ENCODE measurements around the gene ZFP1. TPM values are rescaled to one million over a fixed set of nuclear protein-coding genes. Genes with fewer than 3 reads are reported as not detected.

ZFP1 gene
- total RNA-seq, 1 experiment from 2014 or later = 15.3 TPM

- Mint-ChIP-seq H3K36me3 (ENCODE audit: insufficient read depth in 1 of 3, low read depth in 3 of 3) (peaks cover 77 to 97% (median 96%) of the 10 kb centered on the region in 3 experiments), H3K4me1 (no peaks in the 10 kb centered on the region), H3K27me3 (ENCODE audit: low read depth) (peaks cover 2% of the 10 kb centered on the region; the same call in 1 of the 2 replicates), H3K9me3 (peaks cover 86 to 88% of the 10 kb centered on the region in 2 experiments), H3K27ac (no peak overlapping the region), H3K4me3 (no peak overlapping the region)
- peaks cover 2% of the 10 kb centered on the region for H3K79me1 ChIP-seq (ENCODE audit: insufficient read depth, low read depth, low read length, poor library complexity, severe bottlenecking)
- H3K4me2 ChIP-seq (ENCODE audit: insufficient read depth, insufficient read length, low read length) = no peak overlapping the region
- TF ChIP-seq CTCF (conservative IDR thresholded peaks at IDR 0.05) = no peak
- H2BK15ac ChIP-seq (ENCODE audit: low read depth, low read length) = no peak overlapping the region
- no peak overlapping the region for H3K56ac ChIP-seq (ENCODE audit: insufficient read length, low read depth, low read length)
- no peak overlapping the region for H3K14ac ChIP-seq (ENCODE audit: insufficient read depth, low read length)
- H2AK5ac ChIP-seq (ENCODE audit: insufficient read length, low read length) = no peak overlapping the region
- H3K9ac ChIP-seq (ENCODE audit: extremely low read depth, insufficient read length, low read length) = no peak overlapping the region
- H3K23ac ChIP-seq (ENCODE audit: insufficient read length, low read depth, low read length) = no peak overlapping the region
- H4K5ac ChIP-seq (ENCODE audit: insufficient read length, low read depth, low read length) = no peak overlapping the region
- H3K4ac ChIP-seq (ENCODE audit: low read depth, low read length) = no peak overlapping the region
- H4K20me1 ChIP-seq (ENCODE audit: control insufficient read depth, insufficient read depth, insufficient read length) = no peaks in the 10 kb centered on the region
- H2BK5ac ChIP-seq (ENCODE audit: insufficient read length, low read length) = no peak overlapping the region
- no peak overlapping the region for H2AFZ ChIP-seq (ENCODE audit: low read length)
- H2BK120ac ChIP-seq (ENCODE audit: low read depth, low read length, poor library complexity, severe bottlenecking) = no peak overlapping the region
- no peak for DNase-seq
- no peaks in the 10 kb centered on the region for H3K4me1 ChIP-seq (ENCODE audit: insufficient read depth, low read length)
- no peak overlapping the region for H4K8ac ChIP-seq (replicated peaks; ENCODE audit: insufficient read length, low read depth, low read length)
- no peak overlapping the region for H4K91ac ChIP-seq (ENCODE audit: insufficient read length, low read depth, low read length)
- no peaks in the 10 kb centered on the region for H3K79me2 ChIP-seq (ENCODE audit: insufficient read depth, low read length)
- no peak overlapping the region for H2BK12ac ChIP-seq (ENCODE audit: insufficient read length, low read depth, low read length)
- no peak overlapping the region for H2BK20ac ChIP-seq (ENCODE audit: low read depth, low read length, poor library complexity, severe bottlenecking)
- no CpG with 5 or more reads among the region's 10 CpGs for WGBS (ENCODE audit: extremely low coverage, insufficient read length, low lambda C conversion rate)
- no peaks in the 10 kb centered on the region for H3K23me2 ChIP-seq (ENCODE audit: insufficient read length, low read depth, low read length, poor library complexity, severe bottlenecking)
- no peak overlapping the region for H3K27ac ChIP-seq (ENCODE audit: insufficient read length, low read depth, low read length)
- no peaks in the 10 kb centered on the region for H3K27me3 ChIP-seq (ENCODE audit: insufficient read depth, low read length)
- no peak overlapping the region for H3T11ph ChIP-seq (ENCODE audit: low read length)
- no peak overlapping the region for H3K18ac ChIP-seq (ENCODE audit: insufficient read length, low read depth, low read length)
- H3K9me3 ChIP-seq (ENCODE audit: control insufficient read depth, low read depth, low read length) = peaks cover 62% of the 10 kb centered on the region
These were observed 21.6 kb downstream of the ZFP1 start for GRCh38 chr16:75169899-75170405.
